Fibroblast of lung (primary cell): ENCODE results near the gene PLEKHA8.

Source experiments
- CTCF ChIP-seq, 2 donors: IDR thresholded peaks in 1 of 2; conservative IDR thresholded peaks in 1 of 2; 1 replicate in 1 of 2; 2 replicates in 1 of 2; pipeline ENCODE4 v1.5.1; 2011 to 2012; ENCODE audit warnings: low read length in 2 of 2, control low read depth in 1 of 2, inconsistent platforms in 1 of 2, low read depth in 1 of 2, mild to moderate bottlenecking in 1 of 2
- EZH2 ChIP-seq: IDR thresholded peaks from 2 replicates; pipeline ENCODE4 v1.5.1; 2012; ENCODE audit warnings: low read length, control low read depth, mild to moderate bottlenecking; ENCODE audit errors: missing control alignments

GRCh38 chr7:30065746-30066145 lies 37.5 kb downstream of the PLEKHA8 start:
- TF ChIP-seq CTCF (conservative IDR thresholded peaks at IDR 0.05 in 1 of 2, IDR thresholded peaks at IDR 0.05 in 1 of 2; ENCODE audit: low read depth in 1 of 2, low read length in 2 of 2), result no peak
- TF ChIP-seq EZH2, result no peak
